ENCODE data around the gene CHURC1.
A peak's percentile ranks its signal among the peaks of the same experiment; 100 is the strongest.

Gene CHURC1

GRCh38 chr14:64939817-64940190 lies 25.5 kb downstream of the CHURC1 start:
- DNase-seq, result no peak

GRCh38 chr14:64940336-64940910 lies 26.2 kb downstream of the CHURC1 start:
- DNase-seq, result no peak

GRCh38 chr14:64942531-64943111 lies 28.4 kb downstream of the CHURC1 start, which contains the start of gene GPX2:
TSS of gene GPX2 (minus strand) at chr14:64942745. CDS start at chr14:64942726, 19 bp downstream.
- no peak for DNase-seq

- DNase-seq, result no peak
Measured at GRCh38 chr14:64943556-64943955, 29.3 kb downstream of the CHURC1 start.

GRCh38 chr14:64944041-64944440 lies 29.8 kb downstream of the CHURC1 start:
- no peak for DNase-seq

- no peak for DNase-seq
Measured at GRCh38 chr14:64944861-64945260, 30.6 kb downstream of the CHURC1 start.

- DNase-seq, result no peak
Measured at GRCh38 chr14:64945431-64946178, 31.4 kb downstream of the CHURC1 start.

GRCh38 chr14:64946310-64947045 lies 32.2 kb downstream of the CHURC1 start:
- DNase-seq, result peak; percentile 5

GRCh38 chr14:64947710-64948611 lies 33.7 kb downstream of the CHURC1 start:
- DNase-seq, result no peak

- no peak for DNase-seq
Measured at GRCh38 chr14:64948612-64949210, 34.5 kb downstream of the CHURC1 start.

- no peak for DNase-seq
Measured at GRCh38 chr14:64950889-64951288, 36.6 kb downstream of the CHURC1 start.

GRCh38 chr14:64951291-64951690 lies 37.0 kb downstream of the CHURC1 start:
- no peak for DNase-seq

GRCh38 chr14:64951724-64952123 lies 37.5 kb downstream of the CHURC1 start:
- DNase-seq, result no peak

- DNase-seq, result no peak
Measured at GRCh38 chr14:64952598-64953309, 38.5 kb downstream of the CHURC1 start.

- no peak for DNase-seq
Measured at GRCh38 chr14:64953310-64953654, 39.0 kb downstream of the CHURC1 start.

- DNase-seq, result no peak
Measured at GRCh38 chr14:64953661-64954060, 39.4 kb downstream of the CHURC1 start.

GRCh38 chr14:64954491-64955240 lies 40.4 kb downstream of the CHURC1 start:
- no peak for DNase-seq

- DNase-seq, result no peak
Measured at GRCh38 chr14:64955297-64955696, 41.0 kb downstream of the CHURC1 start.

GRCh38 chr14:64956697-64957406 lies 42.6 kb downstream of the CHURC1 start:
- DNase-seq, result no peak

GRCh38 chr14:64958201-64958600 lies 43.9 kb downstream of the CHURC1 start:
- no peak for DNase-seq
